Transverse colon (tissue), 4 donors: ENCODE measurements around the gene HEATR9. TPM values are rescaled to one million over a fixed set of nuclear protein-coding genes. Genes with fewer than 3 reads are reported as not detected.
A peak's percentile ranks its signal among the peaks of the same experiment; 100 is the strongest.

ENCODE experiments used
- DNase-seq: peaks from one replicate; pipeline ENCODE4 v3.0.0-alpha.2; 2019
- H3K27ac ChIP-seq, 4 donors: fragments of 200-600 bp; sonication (generic); 2 replicates each; pipeline ENCODE4 v1.5.1; 2016 to 2018; ENCODE audit warnings: inconsistent platforms in 4 of 4
- H3K27me3 ChIP-seq: fragments of 200-600 bp; sonication (generic); 2 replicates; pipeline ENCODE4 v1.5.1; 2017; ENCODE audit warnings: inconsistent platforms
- H3K36me3 ChIP-seq, 4 donors: fragments of 200-600 bp; sonication (generic); 2 replicates each; pipeline ENCODE4 v1.5.1; 2017 to 2019; ENCODE audit warnings: inconsistent platforms in 4 of 4
- H3K4me1 ChIP-seq, 4 donors: fragments of 200-600 bp; sonication (generic); 2 replicates each; pipeline ENCODE4 v1.5.1; 2017 to 2020; ENCODE audit warnings: inconsistent platforms in 4 of 4
- H3K4me3 ChIP-seq, 4 donors: fragments of 200-600 bp; sonication (generic); 1 replicate in 1 of 4; 2 replicates in 3 of 4; pipeline versions ENCODE4 v1.5.1 to v1.6.1; 2017 to 2019; ENCODE audit warnings: inconsistent platforms in 4 of 4
- H3K9me3 ChIP-seq, 2 donors: fragments of 200-600 bp; sonication (generic); 2 replicates each; pipeline ENCODE4 v1.5.1; 2017 to 2019; ENCODE audit warnings: inconsistent platforms in 2 of 2
- CTCF ChIP-seq, 5 experiments: fragments of 200-600 bp in 3 of 5; fragments of 450-650 bp in 2 of 5; sonication (generic) in 3 of 5; IDR thresholded peaks; 1 replicate in 2 of 5; 2 replicates in 3 of 5; pipeline ENCODE4 v1.5.1; 2016 to 2017; ENCODE audit warnings: antibody characterized with exemption in 5 of 5, inconsistent platforms in 3 of 5, mild to moderate bottlenecking in 2 of 5, moderate library complexity in 1 of 5
- EP300 ChIP-seq: sonication (generic); formaldehyde crosslinking; IDR thresholded peaks from one replicate; pipeline ENCODE4 v1.6.1; 2017; ENCODE audit warnings: antibody characterized with exemption, low read depth
- POLR2A ChIP-seq: fragments of 450-650 bp; IDR thresholded peaks from one replicate; pipeline ENCODE4 v1.6.1; 2016; ENCODE audit warnings: antibody characterized with exemption, mild to moderate bottlenecking, moderate library complexity
- POLR2AphosphoS5 ChIP-seq, 3 donors: sonication (generic); formaldehyde crosslinking; IDR thresholded peaks; one replicate each; pipeline ENCODE4 v1.6.1; 2016; ENCODE audit warnings: antibody characterized with exemption in 3 of 3
- WGBS, 2 donors: methylation state at CpG; one replicate each; pipeline ENCODE4 v1.1.5; 2018; ENCODE audit warnings: low coverage in 1 of 2; 5-methylcytosine and 5-hydroxymethylcytosine counted together
- in situ Hi-C, 4 donors: fragments of 200-750 bp; cut with MboI; loops; one replicate each; pipeline versions ENCODE4 v1.15.0 to v1.15.1; 2017; ENCODE audit warnings: low sequenced_read_pairs in 3 of 4, low pct_ligation_motif_present in 1 of 4, low pct_unique_long_range_greater_than_20kb in 1 of 4
- intact Hi-C: fragments of 100-400 bp; cut with DNase I; formaldehyde crosslinking; loops from one replicate; pipeline ENCODE4 v1.15.1; 2023; ENCODE audit warnings: low total_unique reads
- small RNA-seq, 4 donors: library from RNA; depleted of rRNA; stranded (forward); fragments of <200 nt; gene quantifications; one replicate each; pipeline ENCODE3, GENCODE V24; 2016
- total RNA-seq, 4 donors: library from RNA; depleted of rRNA; stranded (reverse); fragments of >200 nt; gene quantifications; one replicate each; pipeline ENCODE4 v1.1.0, GENCODE V29; 2016

HEATR9 gene
- total RNA-seq, 4 donors from 2014 or later, result not detected

GRCh38 chr17:35808240-35808961, 60.3 kb downstream of the HEATR9 start:
- no peak for DNase-seq
- Histone ChIP-seq H3K4me1 (peaks cover 10 to 49% (median 29%) of the 10 kb centered on the region in 4 donors), H3K27ac (peak overlapping the region; percentile 92 to 96 (median 95)), H3K4me3 (peak overlapping the region in 3 of 4 donors; percentile 70 to 82 (median 74)), H3K9me3 (no peaks in the 10 kb centered on the region), H3K36me3 (no peaks in the 10 kb centered on the region), H3K27me3 (no peaks in the 10 kb centered on the region)
- TF ChIP-seq CTCF (IDR thresholded peaks at IDR 0.05), result no peak
- TF ChIP-seq POLR2AphosphoS5 (IDR thresholded peaks at IDR 0.05), result no peak
- TF ChIP-seq EP300, result no peak
- TF ChIP-seq POLR2A, result no peak
- in situ Hi-C loops, result no loop called here
- intact Hi-C loops, result no loop called here
- 28 to 30% methylated on average over 9 to 19 of the region's 19 CpGs for whole genome bisulfite sequencing, 2 donors

- H3K9me3 ChIP-seq, result no peaks in the 10 kb centered on the region
- in situ Hi-C loops, result no loop called here
- TF ChIP-seq EP300 (no peak), CTCF (IDR thresholded peaks at IDR 0.05) (no peak), POLR2A (no peak), POLR2AphosphoS5 (IDR thresholded peaks at IDR 0.05) (no peak)
- H3K36me3 ChIP-seq, result no peaks in the 10 kb centered on the region
- WGBS, 2 donors, result 82 to 92% methylated on average over 3 to 7 of the region's 7 CpGs
- peaks cover 10 to 44% (median 29%) of the 10 kb centered on the region in 4 donors for H3K4me1 ChIP-seq
- no peak overlapping the region for H3K4me3 ChIP-seq
- no peak overlapping the region for H3K27ac ChIP-seq
- no peak for DNase-seq
- intact Hi-C loops, result no loop called here
- H3K27me3 ChIP-seq, result no peaks in the 10 kb centered on the region
Measured at GRCh38 chr17:35807371-35808144, 61.1 kb downstream of the HEATR9 start.

Small RNAs within 50 kb of the gene (small RNA-seq; reads per million reads assigned to genes)
- 151 to 699 (median 368) reads per million in 4 donors for gene RF00100

Other genes with a start within 250 kb of the HEATR9 start
- gene RASL10B, start 137.3 kb downstream of the HEATR9 start, total RNA-seq, result 1 to 10 TPM in 2 of 4 donors, under 1 TPM in 2; 0.41 to 1.6 (median 1.1) TPM
- not detected for gene GAS2L2, start 115.7 kb downstream of the HEATR9 start, total RNA-seq
- gene C17orf50, start 108.0 kb downstream of the HEATR9 start, total RNA-seq, result not detected
- 100 to 1,000 TPM; 104 to 368 (median 128) TPM for gene MMP28, start 73.2 kb downstream of the HEATR9 start, total RNA-seq
- 10 to 100 TPM; 13.1 to 74.3 (median 37.9) TPM for gene TAF15, start 59.4 kb downstream of the HEATR9 start, total RNA-seq
- 10 to 100 TPM in 2 of 4 donors, 1 to 10 TPM in 2; 1.8 to 12.8 (median 6.2) TPM for gene CCL5, start 11.5 kb upstream of the HEATR9 start, total RNA-seq
- 10 to 100 TPM in 1 of 4 donors, not detected in 3; 39.2 TPM for gene RDM1, start 61.9 kb upstream of the HEATR9 start, total RNA-seq
- not detected for gene LYZL6, start 74.8 kb upstream of the HEATR9 start, total RNA-seq
- not detected for gene CCL16, start 112.6 kb upstream of the HEATR9 start, total RNA-seq
- 10 to 100 TPM in 1 of 4 donors, 1 to 10 TPM in 3; 4.2 to 19.5 (median 6.8) TPM for gene CCL14, start 117.8 kb upstream of the HEATR9 start, total RNA-seq
- 10 to 100 TPM in 3 of 4 donors, 1 to 10 TPM in 1; 6.8 to 68.8 (median 31.5) TPM for gene CCL15, start 132.7 kb upstream of the HEATR9 start, total RNA-seq
- 1 to 10 TPM in 1 of 4 donors, not detected in 3; 9.1 TPM for gene CCL23, start 149.1 kb upstream of the HEATR9 start, total RNA-seq
- 1 to 10 TPM in 2 of 4 donors, not detected in 2; 1.2 to 4.9 TPM for gene CCL18, start 195.4 kb upstream of the HEATR9 start, total RNA-seq
- 1 to 10 TPM in 2 of 4 donors, not detected in 2; 1.1 to 4.4 TPM for gene CCL3, start 221.3 kb upstream of the HEATR9 start, total RNA-seq
- gene CCL4, start 234.9 kb upstream of the HEATR9 start, total RNA-seq, result 10 to 100 TPM in 1 of 4 donors, 1 to 10 TPM in 1, not detected in 2; 4.2 to 10.8 TPM